H54 (cell line): Measurements from ENCODE around the gene SETBP1.

ENCODE experiments used
- DNase-seq: peaks from one replicate; pipeline ENCODE4 v3.0.0; 2011; ENCODE audit warnings: low spot score, mixed read lengths; ENCODE audit not compliant: insufficient read length
- FAIRE-seq: peaks from 3 replicates; lab custom pipeline; 2011; peaks lifted over from hg19 to GRCh38; lab: Jason Lieb, UNC
- POLR2A ChIP-seq: IDR thresholded peaks from 2 replicates; pipeline ENCODE4 v1.6.1; 2011; ENCODE audit warnings: low read depth, mild to moderate bottlenecking, low read length

SETBP1 gene

DNA sequence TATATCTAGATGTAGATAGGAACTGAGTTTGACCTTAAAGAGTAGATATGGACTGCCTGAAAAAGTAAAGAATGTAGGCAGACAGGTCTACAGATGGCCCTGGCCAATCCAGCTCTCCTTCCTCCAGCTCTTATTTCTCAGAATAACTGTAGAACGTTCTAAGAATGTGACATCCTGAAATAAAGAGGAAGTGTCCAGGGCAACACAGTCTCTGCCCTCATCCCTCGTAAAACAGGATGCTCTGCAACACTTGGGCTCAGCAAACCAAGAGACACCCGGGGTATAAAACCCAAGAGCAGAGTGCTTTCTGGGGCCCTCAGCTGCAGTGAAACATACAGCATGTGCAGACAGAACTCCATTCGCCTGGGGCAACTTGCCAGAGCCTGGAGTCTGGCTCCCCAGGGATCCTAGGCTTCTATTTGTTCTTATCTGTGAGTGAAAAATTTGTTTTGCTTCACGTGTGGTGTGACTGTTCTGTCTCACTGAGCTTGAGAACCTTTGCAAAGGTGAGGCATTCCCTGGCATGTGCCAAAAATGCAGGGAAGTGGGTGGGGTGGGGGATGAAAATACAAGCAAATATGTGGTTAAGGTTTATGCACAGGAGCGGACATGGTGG, 401.0 kb downstream of the SETBP1 start:
- DNase-seq (no peak), FAIRE-seq (no peak)
- no peak for TF ChIP-seq POLR2A

DNA sequence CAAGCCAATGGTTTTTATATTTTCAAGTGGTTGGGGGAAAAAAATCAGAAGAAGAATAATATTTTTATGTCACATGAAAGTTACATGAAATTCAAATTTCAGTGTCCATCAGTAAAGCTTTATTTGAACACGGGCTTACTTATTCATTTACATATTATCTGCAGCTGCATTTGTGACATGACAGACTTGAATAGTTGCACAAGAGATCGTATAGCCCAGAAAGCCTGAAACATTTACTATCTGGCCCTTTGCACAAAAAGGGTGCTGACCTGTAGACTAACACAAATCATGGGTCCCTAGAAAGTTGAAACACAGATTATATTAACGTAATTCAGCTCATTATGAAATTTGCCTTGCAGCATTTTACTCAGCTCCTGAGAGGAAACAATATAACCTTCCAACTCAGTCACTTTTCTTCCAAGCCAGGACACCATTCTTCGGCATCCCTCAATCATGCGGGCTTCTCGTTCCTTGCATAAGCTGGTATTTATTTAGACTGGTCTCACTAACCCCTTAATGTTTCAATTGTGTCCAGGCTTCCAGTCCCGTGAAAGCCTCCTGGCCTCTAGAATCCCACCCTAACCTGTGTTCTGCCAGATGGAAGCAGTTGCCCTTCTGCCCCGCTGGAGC, 402.7 kb downstream of the SETBP1 start:
- DNase-seq (no peak), FAIRE-seq (no peak)
- TF ChIP-seq POLR2A: no peak

DNA sequence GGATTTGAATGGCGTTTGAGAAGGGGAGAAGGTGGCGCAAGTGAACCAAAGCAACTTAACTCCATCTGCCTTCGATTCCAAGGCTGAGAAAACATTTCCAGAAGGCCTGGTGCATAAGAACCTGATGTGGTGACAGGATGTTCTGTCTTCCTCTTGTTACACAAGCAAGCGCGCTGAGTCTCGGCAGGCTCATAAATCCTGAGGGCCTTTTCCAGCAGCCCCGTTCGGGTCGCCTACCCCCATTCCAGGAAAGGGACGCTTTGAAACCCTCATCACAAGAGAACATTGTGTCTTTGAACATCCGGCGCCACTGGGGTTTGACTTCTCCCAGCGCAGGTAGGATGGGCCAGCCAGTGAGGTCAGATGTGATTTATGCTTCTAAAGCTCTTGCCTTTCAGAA, 403.5 kb downstream of the SETBP1 start:
- DNase-seq: no peak
- no peak for FAIRE-seq
- no peak for TF ChIP-seq POLR2A

DNA sequence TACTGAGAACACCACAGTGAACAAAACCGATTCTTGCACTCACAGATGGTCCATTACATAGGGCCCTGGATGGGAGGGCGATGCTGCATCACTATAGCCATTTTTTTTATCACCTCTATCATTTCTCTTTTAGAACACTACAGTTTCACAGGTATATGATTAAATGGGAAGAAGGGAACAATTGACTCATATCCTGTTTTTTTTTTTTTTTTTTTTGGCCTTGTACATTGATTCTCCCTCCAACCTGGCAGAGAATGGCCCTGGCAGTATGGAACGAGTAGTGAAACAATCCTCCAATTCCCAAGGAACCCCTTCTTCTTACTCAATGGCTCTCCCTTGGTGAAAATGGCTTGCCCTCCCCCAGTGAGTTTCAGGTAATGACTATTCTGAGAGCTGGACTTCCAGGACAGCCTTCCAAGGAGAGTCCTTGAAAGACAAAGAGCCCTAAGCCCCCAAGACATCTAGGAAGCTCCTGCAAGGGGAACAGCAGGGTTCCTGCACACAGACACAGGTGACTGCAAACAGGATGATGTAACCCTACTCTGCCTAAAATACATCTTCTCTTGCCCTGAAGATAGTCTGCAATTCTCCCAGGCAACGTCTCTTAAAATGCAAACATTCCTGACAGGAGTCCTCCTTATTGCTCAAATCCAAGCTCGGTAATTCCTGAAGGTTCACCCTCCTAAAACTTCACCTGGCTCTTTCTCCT, 405.4 kb downstream of the SETBP1 start:
- no peak for TF ChIP-seq POLR2A
- no peak for DNase-seq
- no peak for FAIRE-seq

DNA sequence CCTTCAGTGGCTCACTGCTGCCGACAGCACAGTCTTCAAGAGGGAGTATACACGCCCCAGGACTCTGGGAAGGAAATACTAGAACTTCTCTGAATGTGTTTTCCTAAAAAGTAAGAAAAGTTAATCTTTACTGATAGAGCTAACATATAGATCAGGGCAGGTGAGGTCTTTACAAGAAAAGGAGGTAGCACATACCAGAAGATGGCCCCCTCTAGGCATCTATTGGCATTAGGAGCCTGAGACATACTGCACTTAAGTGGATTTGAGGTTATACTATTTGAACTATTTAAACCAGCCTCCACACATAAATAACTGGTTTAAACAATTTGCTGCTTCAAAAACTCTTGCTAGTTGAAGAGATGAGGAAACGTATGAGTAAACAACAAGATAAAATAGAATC, 406.1 kb downstream of the SETBP1 start:
- TF ChIP-seq POLR2A: no peak
- DNase-seq: no peak
- no peak for FAIRE-seq

DNA sequence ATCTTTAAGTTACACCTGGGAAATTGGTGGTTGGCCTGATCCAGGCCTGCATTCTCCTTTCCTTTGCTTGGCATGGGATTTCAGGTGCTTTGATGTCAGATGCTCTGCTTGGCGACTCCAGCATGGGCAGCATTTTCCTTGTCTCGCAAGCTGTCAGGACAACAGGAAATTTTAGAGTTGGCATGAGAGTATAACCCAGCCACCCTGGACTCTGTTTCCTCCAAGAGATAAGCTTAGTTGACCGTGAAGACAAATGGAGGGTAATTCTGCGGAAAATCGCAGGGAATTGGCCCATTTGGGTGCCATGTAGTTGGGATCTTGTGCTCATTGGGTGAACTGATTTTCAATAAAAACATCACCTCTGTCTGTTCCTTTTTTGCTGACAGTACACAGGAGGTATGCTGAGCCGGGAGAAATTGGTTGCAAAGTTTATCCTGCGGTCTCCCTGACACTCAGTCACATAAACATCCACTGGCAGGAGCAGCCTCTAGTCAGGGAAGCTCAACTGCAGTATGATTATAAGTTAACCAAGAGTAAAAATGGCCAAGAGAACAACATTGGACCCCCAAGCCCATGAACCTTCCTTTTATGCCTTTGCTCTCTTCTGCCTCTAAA, 409.9 kb downstream of the SETBP1 start:
- FAIRE-seq (no peak), DNase-seq (no peak)
- no peak for TF ChIP-seq POLR2A

DNA sequence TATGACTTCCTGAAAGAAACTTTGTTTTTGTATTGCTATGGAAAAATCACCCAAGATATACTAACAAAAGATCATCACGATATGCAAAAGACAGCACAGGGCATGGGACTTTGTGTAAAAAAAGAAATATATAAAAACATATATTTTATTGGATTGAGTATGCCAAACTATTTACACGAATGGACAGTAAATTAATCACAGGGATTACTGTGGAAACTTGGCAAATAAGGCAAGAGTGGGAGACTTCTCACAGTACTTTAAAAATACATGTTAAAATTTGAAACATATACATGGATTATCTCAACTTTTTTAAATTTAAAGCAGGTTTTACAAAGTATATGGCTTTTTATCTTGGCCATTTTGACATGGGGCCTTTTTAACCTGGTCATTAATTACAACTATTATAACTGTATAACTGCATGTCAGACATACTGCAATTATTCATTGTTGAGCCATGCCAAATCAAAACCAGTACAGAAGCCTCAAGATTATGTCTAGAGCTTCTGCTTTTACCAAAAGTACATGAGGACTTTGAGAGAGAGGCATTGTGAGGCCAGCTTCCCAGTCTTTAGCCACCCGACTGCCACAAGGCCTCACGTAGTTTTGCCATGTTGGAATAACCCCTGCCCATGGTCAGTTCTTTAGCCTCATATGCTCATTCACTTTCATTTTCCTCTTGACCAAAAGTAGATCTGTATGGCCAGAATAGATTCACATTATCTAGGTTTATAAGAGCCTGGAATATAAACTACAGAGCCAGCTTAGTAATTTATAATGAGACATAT, 419.8 kb downstream of the SETBP1 start:
- DNase-seq (no peak), FAIRE-seq (no peak)
- TF ChIP-seq POLR2A: no peak

DNA sequence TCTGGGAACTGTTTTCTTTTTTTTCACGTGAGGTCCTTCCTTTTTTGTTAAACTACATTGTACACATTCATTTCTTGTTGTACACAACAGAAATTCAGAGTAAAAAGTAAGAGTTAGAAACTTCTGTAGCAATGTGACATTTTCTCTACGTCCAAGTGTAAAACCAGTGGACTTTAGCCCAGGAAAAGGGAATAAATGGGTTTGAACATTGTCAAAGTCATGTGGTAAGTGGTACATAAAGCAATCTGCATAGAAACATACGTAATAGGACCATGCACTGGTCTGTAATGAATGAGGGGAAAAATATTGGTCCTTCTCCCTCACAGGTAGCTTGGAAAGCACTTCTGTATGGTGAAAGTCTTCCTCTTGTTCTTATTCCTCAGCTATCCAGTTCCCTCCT, 421.4 kb downstream of the SETBP1 start:
- no peak for TF ChIP-seq POLR2A
- FAIRE-seq (no peak), DNase-seq (no peak)

DNA sequence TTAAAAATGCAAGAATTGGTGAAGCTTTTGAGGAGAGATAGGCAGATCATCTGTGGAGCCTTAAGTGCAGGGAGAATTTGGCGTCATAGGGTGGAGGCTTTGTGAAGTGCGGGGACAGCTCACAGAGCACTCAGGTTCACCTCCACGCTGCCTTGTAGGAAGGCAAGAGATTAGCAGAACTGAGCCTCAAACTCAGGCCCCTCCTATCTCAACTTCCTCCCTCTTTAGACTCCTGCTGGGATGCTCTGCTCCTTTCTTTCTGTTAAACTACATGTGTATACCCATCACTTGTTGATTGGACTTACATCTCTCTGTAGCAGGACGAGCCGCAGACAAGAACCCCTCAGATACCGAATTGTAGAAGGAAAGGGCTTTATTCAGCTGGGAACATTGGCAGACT, 422.2 kb downstream of the SETBP1 start:
- DNase-seq (no peak), FAIRE-seq (no peak)
- no peak for TF ChIP-seq POLR2A

DNA sequence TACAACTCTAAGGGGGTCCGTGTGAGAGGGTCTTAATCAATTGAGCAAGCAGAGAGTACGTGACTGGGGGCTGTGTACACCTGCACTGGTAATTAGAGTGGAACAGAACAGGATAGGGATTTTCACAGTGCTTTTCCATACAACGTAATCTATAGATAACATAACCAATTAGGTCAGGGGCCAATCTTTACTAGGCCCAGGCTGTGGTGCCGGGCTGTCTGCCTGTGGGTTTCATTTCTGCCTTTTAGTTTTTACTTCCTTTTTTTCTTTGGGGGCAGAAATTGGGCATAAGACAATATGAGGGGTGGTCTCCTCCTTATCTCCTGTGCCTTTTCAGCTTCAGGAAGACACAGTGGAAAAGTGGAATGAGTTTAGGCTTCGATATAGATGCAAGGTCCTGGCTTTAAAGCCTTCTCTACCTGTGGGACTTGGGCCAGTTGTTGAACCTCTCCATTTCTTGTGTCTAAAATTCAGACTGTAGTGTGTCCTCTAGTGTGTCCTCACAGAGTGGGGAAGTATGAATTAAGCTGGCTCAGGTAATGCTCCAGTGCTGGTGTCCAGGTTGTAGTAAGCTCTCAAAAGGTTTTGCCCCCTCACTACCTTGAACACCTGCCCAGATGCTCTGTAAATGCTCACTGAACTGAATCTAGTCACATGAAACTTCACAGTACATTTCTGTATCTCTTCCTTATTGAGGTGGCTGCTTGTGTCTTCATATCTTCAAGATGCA, 422.8 kb downstream of the SETBP1 start:
- no peak for DNase-seq
- no peak for TF ChIP-seq POLR2A
- FAIRE-seq: no peak

DNA sequence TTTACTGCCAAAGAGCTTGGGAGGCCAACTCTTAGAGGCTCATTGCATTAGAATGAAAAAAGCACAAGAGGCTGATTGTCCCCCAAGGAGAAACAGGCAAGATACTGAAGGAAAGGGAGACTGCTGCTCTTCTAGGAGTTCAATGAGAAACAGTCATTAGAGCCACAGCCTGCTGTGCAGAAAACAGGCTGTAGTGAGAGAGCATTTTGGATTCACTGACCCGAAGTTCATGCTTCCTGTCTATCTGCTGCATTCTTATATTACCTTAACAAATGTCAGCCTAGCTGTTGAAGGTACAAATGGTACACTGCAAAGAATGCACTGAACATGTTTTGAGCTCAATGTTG, 423.3 kb downstream of the SETBP1 start:
- FAIRE-seq (no peak), DNase-seq (no peak)
- no peak for TF ChIP-seq POLR2A

DNA sequence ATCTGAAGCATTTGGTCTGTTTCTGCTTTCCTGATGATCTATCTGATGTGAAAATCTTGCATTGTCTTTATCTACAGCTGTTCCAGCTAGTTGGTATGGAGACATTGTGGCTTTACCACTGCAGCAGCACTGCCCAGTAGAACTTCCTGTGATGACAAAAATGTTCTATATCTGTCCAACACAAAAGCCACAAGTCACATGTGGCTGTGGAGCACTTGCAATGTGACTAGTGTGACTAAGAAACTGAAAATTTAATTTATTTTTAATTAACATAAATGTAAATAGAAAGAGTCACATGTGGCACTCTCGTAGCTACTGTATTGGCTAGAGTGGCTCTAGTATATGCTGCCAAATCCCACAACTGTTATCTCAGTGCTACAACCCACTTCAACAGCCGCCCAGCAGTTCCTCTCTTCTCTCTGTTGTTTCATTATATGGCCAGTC, 425.7 kb downstream of the SETBP1 start:
- DNase-seq (no peak), FAIRE-seq (no peak)
- TF ChIP-seq POLR2A: no peak

DNA sequence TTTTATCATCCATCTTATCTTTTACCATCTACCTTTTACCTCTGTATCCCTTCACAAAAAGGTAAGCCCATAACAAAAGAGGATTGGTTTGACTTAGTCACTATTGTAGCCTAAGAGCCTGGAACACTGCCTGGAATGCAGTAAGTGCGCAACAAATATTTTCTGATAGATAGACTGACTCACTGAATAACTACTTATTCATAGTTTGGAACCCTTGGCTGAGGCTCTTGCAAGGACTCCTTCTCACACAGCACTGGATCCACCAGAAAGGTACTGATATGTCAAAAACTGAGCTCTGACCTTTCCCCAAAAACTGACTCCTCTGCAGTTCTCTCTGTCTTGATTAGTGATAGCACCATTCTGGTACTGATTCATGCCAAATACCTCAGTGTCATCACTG, 426.7 kb downstream of the SETBP1 start:
- FAIRE-seq (no peak), DNase-seq (no peak)
- no peak for TF ChIP-seq POLR2A

DNA sequence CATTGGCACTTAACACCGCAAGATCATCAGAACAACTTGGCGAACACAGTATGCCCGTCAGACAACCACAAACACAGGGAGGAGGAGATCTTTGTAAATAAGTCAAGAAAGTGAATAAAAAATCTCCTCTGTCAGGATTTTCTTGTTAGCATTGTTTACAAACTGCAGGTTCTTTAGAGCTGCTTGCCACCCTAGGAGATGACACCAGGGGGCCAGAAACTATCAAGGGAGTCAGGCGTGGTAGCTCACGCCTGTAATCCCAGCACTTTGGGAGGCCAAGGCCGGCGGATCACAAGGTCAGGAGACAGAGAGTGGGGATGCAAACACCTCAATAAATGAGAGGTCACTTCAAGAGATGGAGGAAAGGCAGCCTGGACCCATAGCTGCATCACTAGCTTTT, 428.1 kb downstream of the SETBP1 start:
- no peak for TF ChIP-seq POLR2A
- DNase-seq (no peak), FAIRE-seq (no peak)
